AG04449 (cell line): ENCODE data around the gene PRRC2A.

Experiments
- CTCF ChIA-PET: fragments of 350-600 bp; formaldehyde crosslinking; extraction: SDS; loops from one replicate; lab custom pipeline; 2021; ENCODE audit warnings: antibody characterized with exemption; lab: Yijun Ruan, JAX
- POLR2A ChIA-PET: fragments of 400-600, 350-600 bp; formaldehyde crosslinking; extraction: SDS; loops from one replicate; lab custom pipeline; 2020; ENCODE audit warnings: antibody characterized with exemption, inconsistent platforms; lab: Yijun Ruan, JAX
- DNase-seq: peaks from one replicate; pipeline ENCODE4 v3.0.0-alpha.2; 2010; ENCODE audit warnings: low read depth, low spot score
- H3K4me3 ChIP-seq: 2 replicates; pipeline ENCODE4 v1.5.1; 2011; ENCODE audit warnings: low read depth, mild to moderate bottlenecking, control low read depth, low read length
- TF ChIP-seq, protein P1 (sequence below): IDR thresholded peaks from one replicate; pipeline ENCODE4 v1.5.1; 2011; ENCODE audit warnings: mild to moderate bottlenecking, moderate library complexity, low read length, control low read depth, inconsistent platforms; ENCODE audit not compliant: insufficient read depth; ENCODE audit errors: missing control alignments

Gene PRRC2A

DNA sequence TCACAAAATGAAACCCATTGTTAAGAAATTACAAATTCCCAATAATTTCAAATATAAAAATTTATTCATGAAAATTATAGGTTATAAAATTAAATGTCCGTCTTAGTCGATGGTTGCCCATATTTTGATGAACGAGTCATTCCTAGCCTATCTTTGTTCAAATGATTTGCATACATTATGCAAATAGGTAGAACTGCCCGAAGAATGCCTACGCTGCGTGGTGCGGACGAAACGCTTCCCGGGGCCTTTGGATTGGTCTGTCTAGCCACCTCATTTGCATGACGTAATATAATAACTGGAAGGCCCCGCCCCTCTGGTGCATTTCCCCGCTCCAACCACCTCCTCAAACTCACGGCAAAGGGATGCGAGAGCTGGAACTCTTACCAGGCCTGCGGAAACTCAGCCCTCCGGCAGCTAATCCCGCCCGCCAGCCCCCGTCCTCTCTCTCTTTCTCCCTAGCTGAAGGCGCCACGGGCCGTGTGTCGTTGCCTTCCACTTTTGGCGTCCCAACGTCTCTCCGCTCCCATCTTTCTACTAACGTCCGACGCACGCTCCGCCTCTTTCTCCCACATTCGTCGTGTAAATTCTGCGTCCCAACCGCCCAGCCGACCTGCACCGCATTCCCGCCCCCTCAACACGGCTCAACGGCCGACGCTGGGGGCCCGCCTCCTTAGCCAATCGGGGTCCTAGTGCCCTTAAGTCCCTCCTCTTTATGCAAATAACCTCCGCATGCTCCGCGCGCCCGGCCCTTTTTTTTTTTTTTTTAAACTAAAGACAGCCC, 520 bp upstream of the PRRC2A start:
- peak; percentile 95 for DNase-seq
- ChIA-PET POLR2A (interaction anchor here (1.5 kb wide), 1 partner anchor 32 kb away, joined by 3 read pairs; the partner anchor contains the start of gene BAG6), CTCF (interaction anchor here (0.6 to 1.3 kb wide), 3 partner anchors 18 to 73 kb away, joined by 3 read pairs; partner anchors contain the start of gene ATP6V1G2)
- TF ChIP-seq, protein P1, sequence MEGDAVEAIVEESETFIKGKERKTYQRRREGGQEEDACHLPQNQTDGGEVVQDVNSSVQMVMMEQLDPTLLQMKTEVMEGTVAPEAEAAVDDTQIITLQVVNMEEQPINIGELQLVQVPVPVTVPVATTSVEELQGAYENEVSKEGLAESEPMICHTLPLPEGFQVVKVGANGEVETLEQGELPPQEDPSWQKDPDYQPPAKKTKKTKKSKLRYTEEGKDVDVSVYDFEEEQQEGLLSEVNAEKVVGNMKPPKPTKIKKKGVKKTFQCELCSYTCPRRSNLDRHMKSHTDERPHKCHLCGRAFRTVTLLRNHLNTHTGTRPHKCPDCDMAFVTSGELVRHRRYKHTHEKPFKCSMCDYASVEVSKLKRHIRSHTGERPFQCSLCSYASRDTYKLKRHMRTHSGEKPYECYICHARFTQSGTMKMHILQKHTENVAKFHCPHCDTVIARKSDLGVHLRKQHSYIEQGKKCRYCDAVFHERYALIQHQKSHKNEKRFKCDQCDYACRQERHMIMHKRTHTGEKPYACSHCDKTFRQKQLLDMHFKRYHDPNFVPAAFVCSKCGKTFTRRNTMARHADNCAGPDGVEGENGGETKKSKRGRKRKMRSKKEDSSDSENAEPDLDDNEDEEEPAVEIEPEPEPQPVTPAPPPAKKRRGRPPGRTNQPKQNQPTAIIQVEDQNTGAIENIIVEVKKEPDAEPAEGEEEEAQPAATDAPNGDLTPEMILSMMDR: no peak
- H3K4me3 ChIP-seq: peak overlapping the region; percentile 80

DNA sequence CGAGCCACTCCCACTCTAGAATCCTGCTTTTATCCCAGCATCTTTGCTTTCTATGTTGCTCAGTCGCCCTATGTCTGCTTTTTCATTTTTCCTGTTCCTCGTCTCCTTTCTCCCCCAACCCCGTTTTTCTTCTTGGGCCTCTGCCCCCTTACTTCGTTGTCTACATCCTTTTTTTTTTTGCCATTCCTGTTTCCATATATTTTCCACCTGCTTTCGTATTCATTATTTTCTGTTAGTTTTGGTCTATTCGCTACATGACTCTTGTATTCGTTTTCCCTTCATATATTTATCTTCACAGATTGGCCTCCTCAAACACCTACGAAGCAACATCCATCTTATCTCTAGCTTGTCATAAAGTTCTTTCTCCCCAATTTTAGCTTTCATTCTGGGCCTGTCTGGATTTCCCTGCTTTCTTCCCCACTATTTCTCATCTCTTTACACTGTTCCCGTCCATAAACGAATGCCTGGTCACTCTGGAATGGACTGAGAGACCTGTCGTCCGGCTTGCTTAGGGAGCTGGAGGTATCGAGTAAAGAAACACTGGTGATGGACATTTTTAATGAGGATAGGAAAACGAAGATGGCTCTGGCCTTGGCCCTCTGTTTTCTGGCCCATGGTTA, 915 bp downstream of the PRRC2A start:
- H3K4me3 ChIP-seq: peak overlapping the region; percentile 97
- no peak for DNase-seq
- ChIA-PET POLR2A (interaction anchor here (0.6 to 3.1 kb wide), 6 partner anchors 13 to 328 kb away, joined by 3 to 16 read pairs (median 5); partner anchors contain the start of gene C6orf47), CTCF (interaction anchor here (1.1 to 2.7 kb wide), 2 partner anchors 41 to 75 kb away, joined by 4 to 17 read pairs; partner anchors contain the start of genes ATP6V1G2 and NFKBIL1)
- TF ChIP-seq, protein P1: no peak

DNA sequence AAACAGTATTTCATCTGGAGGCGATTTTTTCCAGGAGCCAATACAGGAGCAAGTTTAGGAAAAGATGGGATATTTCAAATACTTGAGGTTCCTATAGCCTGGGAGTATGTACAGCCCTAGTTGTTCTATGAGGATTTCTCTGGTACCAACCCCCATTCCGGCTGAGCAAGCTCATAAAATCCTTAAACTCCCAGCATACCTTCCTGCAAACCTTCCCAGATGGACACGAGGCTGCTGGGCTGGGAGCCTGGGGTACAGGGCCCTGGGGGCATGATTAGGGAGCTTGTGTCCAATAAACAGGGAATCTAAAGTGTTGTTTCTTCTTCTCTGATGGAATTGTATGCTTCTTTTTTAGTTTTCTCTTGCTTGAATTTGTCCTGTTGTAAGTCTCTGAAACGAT, 1.5 kb downstream of the PRRC2A start:
- TF ChIP-seq, protein P1: no peak
- ChIA-PET CTCF (interaction anchor here (1.1 to 2.7 kb wide), 3 partner anchors 12 to 76 kb away, joined by 4 to 17 read pairs (median 4); partner anchors contain the start of genes ATP6V1G2 and NFKBIL1), POLR2A (interaction anchor here (0.6 to 3.1 kb wide), 6 partner anchors 12 to 327 kb away, joined by 3 to 16 read pairs (median 5); partner anchors contain the start of gene C6orf47)
- DNase-seq: peak; percentile 4
- H3K4me3 ChIP-seq: peak overlapping the region; percentile 97

DNA sequence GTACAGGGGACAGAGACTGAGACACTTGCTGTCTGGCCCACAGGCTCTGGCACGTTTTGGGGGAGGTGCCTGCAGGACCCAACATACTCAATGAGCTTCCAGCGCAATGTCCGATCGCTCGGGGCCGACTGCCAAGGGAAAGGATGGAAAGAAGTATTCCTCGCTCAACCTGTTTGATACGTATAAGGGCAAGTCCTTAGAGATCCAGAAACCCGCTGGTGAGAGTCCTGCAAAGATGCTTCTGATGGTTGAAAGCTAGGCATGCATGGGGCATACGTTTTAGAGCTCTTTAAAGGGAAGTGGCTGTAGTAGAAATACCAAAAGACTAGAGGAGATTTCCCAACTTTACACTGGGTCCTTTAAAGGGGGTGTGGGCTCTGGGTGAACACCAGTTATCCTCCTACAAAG, 2.2 kb downstream of the PRRC2A start:
- H3K4me3 ChIP-seq: peak overlapping the region; percentile 97
- no peak for DNase-seq
- POLR2A ChIA-PET: interaction anchor here (1.4 to 3.1 kb wide), 3 partner anchors 14 to 80 kb away, joined by 3 to 16 read pairs (median 7); no protein-coding TSS in a partner anchor
- CTCF ChIA-PET: interaction anchor here (1.2 to 2.7 kb wide), 2 partner anchors 12 to 76 kb away, joined by 4 to 17 read pairs; partner anchors contain the start of genes ATP6V1G2 and NFKBIL1
- TF ChIP-seq, protein P1: no peak

DNA sequence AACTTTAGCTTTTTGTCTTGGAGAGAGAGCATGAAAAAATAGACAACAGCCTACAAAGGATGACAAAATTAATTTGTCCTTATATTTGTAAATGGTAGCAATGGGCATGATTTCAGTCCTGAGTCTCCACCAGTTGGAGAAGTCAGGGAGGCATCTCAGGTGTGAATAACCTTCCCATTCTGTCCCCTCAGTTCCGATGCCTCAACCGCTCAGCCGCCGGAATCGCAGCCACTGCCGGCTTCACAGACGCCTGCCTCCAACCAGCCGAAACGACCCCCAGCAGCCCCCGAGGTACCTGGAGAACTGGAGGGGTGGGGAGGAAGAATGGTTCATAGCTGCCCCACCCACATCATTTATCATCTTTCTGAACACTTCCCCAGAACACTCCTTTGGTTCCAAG, 3.6 kb downstream of the PRRC2A start:
- ChIA-PET CTCF (interaction anchor here (1.0 kb wide), 1 partner anchor 10 kb away, joined by 3 read pairs; no protein-coding TSS in a partner anchor), POLR2A (no interaction called here)
- H3K4me3 ChIP-seq: no peak overlapping the region
- DNase-seq: no peak
- TF ChIP-seq, protein P1: no peak
